Measurements from ENCODE around the gene ITGA8. TPM values are rescaled to one million over a fixed set of nuclear protein-coding genes. Genes with fewer than 3 reads are reported as not detected.

Gene ITGA8
- total RNA-seq, 3 donors from 2014 or later, result 2.2 to 3.4 (median 2.5) TPM

GRCh38 chr10:15609246-15609645 lies 110.5 kb downstream of the ITGA8 start:
- no peak overlapping the region for H3K4me3 ChIP-seq
- H3K9me3 ChIP-seq, result no peaks in the 10 kb centered on the region
- DNase-seq (no peak), ATAC-seq (no peak)
- intact Hi-C loops (cut with DNase I, micrococcal nuclease), result no loop called here
- TF ChIP-seq, protein P1, sequence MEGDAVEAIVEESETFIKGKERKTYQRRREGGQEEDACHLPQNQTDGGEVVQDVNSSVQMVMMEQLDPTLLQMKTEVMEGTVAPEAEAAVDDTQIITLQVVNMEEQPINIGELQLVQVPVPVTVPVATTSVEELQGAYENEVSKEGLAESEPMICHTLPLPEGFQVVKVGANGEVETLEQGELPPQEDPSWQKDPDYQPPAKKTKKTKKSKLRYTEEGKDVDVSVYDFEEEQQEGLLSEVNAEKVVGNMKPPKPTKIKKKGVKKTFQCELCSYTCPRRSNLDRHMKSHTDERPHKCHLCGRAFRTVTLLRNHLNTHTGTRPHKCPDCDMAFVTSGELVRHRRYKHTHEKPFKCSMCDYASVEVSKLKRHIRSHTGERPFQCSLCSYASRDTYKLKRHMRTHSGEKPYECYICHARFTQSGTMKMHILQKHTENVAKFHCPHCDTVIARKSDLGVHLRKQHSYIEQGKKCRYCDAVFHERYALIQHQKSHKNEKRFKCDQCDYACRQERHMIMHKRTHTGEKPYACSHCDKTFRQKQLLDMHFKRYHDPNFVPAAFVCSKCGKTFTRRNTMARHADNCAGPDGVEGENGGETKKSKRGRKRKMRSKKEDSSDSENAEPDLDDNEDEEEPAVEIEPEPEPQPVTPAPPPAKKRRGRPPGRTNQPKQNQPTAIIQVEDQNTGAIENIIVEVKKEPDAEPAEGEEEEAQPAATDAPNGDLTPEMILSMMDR (IDR thresholded peaks at IDR 0.05), result no peak
- H3K4me1 ChIP-seq (ENCODE audit: low read depth), result no peaks in the 10 kb centered on the region
- no peaks in the 10 kb centered on the region for H3K36me3 ChIP-seq (ENCODE audit: low read depth)

- H3K4me1 ChIP-seq (ENCODE audit: low read depth), result no peaks in the 10 kb centered on the region
- H3K36me3 ChIP-seq (ENCODE audit: low read depth), result no peaks in the 10 kb centered on the region
- intact Hi-C loops (cut with DNase I, micrococcal nuclease), result no loop called here
- no peak for ATAC-seq
- no peaks in the 10 kb centered on the region for H3K9me3 ChIP-seq
- TF ChIP-seq, protein P1 (IDR thresholded peaks at IDR 0.05), result no peak
- DNase-seq, result no peak
- H3K4me3 ChIP-seq, result no peak overlapping the region
Measured at GRCh38 chr10:15606377-15606776, 113.3 kb downstream of the ITGA8 start.

DNA sequence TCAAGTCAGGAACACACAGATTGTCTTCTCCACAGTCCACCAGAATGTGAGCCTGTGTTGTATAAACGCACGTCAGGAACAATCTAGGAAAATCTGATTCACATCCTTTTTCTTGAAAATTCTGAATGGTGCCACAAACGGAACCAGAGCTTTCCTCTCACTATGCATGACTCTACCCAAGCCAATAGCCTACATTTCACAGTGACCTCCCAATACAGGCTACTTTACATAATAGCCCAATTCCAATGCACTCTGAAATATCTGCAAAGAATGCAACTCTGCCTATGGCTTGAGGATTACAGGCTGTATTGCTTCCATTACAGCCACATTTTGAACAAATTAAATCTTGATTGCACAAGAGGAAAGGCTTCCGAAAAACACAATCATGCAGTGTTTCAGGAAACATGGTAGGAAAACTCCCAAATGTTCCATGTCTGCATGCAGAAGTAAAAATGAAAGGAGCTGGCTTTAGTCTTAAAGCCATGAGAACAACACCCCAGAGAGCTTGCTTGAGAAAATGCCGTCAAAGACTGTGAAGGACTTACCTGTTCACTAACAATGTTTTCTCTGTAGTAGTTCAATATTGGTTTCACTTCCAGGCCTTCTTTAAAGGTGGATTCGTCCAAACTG lies 113.9 kb downstream of the ITGA8 start:
- ATAC-seq, result no peak
- TF ChIP-seq, protein P1 (IDR thresholded peaks at IDR 0.05), result no peak

DNA sequence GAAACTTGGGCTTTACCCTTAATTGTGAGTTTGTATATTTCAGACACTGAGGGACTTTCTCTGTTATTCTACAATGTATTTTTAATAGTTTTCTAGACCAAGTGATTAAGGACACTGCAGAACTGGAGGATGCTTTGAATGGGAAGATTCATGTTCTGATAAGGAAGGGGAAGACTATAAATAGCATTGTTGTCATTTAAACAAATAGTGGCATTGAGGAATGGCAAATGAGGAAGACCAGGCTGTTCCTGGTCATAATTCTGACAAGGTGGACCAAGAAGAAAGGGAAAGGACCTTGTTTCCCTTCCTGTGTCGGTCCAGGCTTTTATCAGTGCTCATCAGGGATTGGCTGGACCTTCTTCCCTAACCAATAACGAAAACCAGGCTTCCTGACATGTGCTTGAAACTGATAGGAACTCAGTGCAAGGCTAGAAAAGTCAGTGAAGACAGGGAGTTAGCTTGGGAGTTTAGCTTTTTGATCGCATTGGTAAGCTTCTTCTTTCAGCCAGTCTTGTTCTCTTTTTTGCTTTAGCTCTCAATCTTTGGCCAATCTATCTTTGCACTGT lies 116.2 kb downstream of the ITGA8 start:
- ATAC-seq (no peak), DNase-seq (no peak)
- intact Hi-C loops (cut with DNase I, micrococcal nuclease), result no loop called here
- no peaks in the 10 kb centered on the region for H3K9me3 ChIP-seq
- H3K4me3 ChIP-seq, result no peak overlapping the region
- TF ChIP-seq, protein P1 (IDR thresholded peaks at IDR 0.05), result no peak
- no peaks in the 10 kb centered on the region for H3K36me3 ChIP-seq (ENCODE audit: low read depth)
- H3K4me1 ChIP-seq (ENCODE audit: low read depth), result no peaks in the 10 kb centered on the region

More for the DNA sequence above, 113.9 kb downstream of the ITGA8 start:
- intact Hi-C loops (cut with DNase I, micrococcal nuclease), result no loop called here
- no peak overlapping the region for H3K4me3 ChIP-seq
- no peaks in the 10 kb centered on the region for H3K36me3 ChIP-seq (ENCODE audit: low read depth)
- H3K4me1 ChIP-seq (ENCODE audit: low read depth), result no peaks in the 10 kb centered on the region
- H3K9me3 ChIP-seq, result no peaks in the 10 kb centered on the region
- no peak for DNase-seq

DNA sequence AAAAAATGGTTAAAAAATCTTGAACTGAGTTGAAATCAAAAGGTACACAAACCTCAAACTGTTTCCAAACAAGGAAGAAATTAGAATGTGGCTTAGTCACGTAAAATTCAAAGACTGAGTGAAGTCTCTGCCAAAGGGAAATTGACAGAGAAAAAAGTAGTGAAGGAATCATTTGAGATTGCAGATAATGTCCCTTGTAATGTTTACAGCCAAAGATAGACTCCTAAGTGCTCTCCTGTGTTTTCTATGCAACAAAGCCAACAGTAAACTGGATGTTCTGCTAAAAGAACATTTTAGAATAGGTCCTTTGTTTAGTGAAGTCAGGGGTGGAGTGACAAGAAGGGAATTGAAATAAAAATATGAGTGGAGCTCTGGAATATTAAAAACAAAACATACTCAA lies 117.9 kb downstream of the ITGA8 start:
- TF ChIP-seq, protein P1 (IDR thresholded peaks at IDR 0.05), result no peak
- no peaks in the 10 kb centered on the region for H3K36me3 ChIP-seq (ENCODE audit: low read depth)
- no peaks in the 10 kb centered on the region for H3K9me3 ChIP-seq
- no peak for DNase-seq
- H3K4me1 ChIP-seq (ENCODE audit: low read depth), result no peaks in the 10 kb centered on the region
- no peak overlapping the region for H3K4me3 ChIP-seq
- ATAC-seq, result peak; percentile 29
- intact Hi-C loops (cut with DNase I, micrococcal nuclease), result no loop called here

All from mucosa of descending colon (tissue), 3 donors.